ENCODE results near the gene ENOX1. TPM values are rescaled to one million over a fixed set of nuclear protein-coding genes. Genes with fewer than 3 reads are reported as not detected.

Gene ENOX1
- total RNA-seq, 1 experiment from 2014 or later: 0.26 TPM

GRCh38 chr13:43787997-43788396 is 1.2 kb upstream of the ENOX1 start:
- H3K36me3 Mint-ChIP-seq: no peaks in the 10 kb centered on the region
- TF ChIP-seq CBFB (CRISPR knock-in tag; IDR thresholded peaks at IDR 0.05; ENCODE audit: low read depth) (no peak), ZNF423 (CRISPR knock-in tag; IDR thresholded peaks at IDR 0.05) (peak; percentile 54; the same call in 1 of the 2 replicates)
- H3K9me3 Mint-ChIP-seq: no peaks in the 10 kb centered on the region
- ATAC-seq (peak; percentile 8), DNase-seq (ENCODE audit: low spot score) (peak; percentile 20)
- peaks cover 19% of the 10 kb centered on the region for H3K4me1 Mint-ChIP-seq
- peaks cover 60% of the 10 kb centered on the region for H3K27me3 Mint-ChIP-seq (ENCODE audit: low read depth)
- CTCF ChIA-PET: interaction anchor here (0.6 to 2.8 kb wide), 2 partner anchors 17 to 362 kb away, joined by 3 to 17 read pairs; no protein-coding TSS in a partner anchor
- POLR2A ChIA-PET: interaction anchor here (0.6 kb wide), 2 partner anchors 338 to 649 kb away, joined by 4 to 7 read pairs; no protein-coding TSS in a partner anchor
- peak overlapping the region; percentile 72 for H3K4me3 Mint-ChIP-seq
- H3K27ac Mint-ChIP-seq: no peak overlapping the region

GRCh38 chr13:43787518-43787891 is 733 bp upstream of the ENOX1 start:
- TF ChIP-seq, protein P1, sequence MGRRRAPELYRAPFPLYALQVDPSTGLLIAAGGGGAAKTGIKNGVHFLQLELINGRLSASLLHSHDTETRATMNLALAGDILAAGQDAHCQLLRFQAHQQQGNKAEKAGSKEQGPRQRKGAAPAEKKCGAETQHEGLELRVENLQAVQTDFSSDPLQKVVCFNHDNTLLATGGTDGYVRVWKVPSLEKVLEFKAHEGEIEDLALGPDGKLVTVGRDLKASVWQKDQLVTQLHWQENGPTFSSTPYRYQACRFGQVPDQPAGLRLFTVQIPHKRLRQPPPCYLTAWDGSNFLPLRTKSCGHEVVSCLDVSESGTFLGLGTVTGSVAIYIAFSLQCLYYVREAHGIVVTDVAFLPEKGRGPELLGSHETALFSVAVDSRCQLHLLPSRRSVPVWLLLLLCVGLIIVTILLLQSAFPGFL (CRISPR knock-in tag; IDR thresholded peaks at IDR 0.05; ENCODE audit: borderline replicate concordance): no peak
- no peak for TF ChIP-seq IRF1 (CRISPR knock-in tag; IDR thresholded peaks at IDR 0.05)
- TF ChIP-seq ZNF317 (CRISPR knock-in tag; IDR thresholded peaks at IDR 0.05; ENCODE audit: borderline replicate concordance, low read depth): no peak
- TF ChIP-seq EMX1 (CRISPR knock-in tag; IDR thresholded peaks at IDR 0.05): no peak
- TF ChIP-seq ZNF263 (CRISPR knock-in tag; IDR thresholded peaks at IDR 0.05; ENCODE audit: low read depth): no peak
- no peak for TF ChIP-seq ATF3 (CRISPR knock-in tag; conservative IDR thresholded peaks at IDR 0.05)
- TF ChIP-seq FOXP1 (CRISPR knock-in tag; IDR thresholded peaks at IDR 0.05; ENCODE audit: borderline replicate concordance): no peak
- TF ChIP-seq, protein P2, sequence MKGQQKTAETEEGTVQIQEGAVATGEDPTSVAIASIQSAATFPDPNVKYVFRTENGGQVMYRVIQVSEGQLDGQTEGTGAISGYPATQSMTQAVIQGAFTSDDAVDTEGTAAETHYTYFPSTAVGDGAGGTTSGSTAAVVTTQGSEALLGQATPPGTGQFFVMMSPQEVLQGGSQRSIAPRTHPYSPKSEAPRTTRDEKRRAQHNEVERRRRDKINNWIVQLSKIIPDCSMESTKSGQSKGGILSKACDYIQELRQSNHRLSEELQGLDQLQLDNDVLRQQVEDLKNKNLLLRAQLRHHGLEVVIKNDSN (CRISPR knock-in tag; IDR thresholded peaks at IDR 0.05): no peak
- no peak overlapping the region for H3K27ac Mint-ChIP-seq
- DNase-seq (ENCODE audit: low spot score) (no peak), ATAC-seq (peak; percentile 2; the same call in 1 of the 2 replicates)
- no peaks in the 10 kb centered on the region for H3K36me3 Mint-ChIP-seq
- H3K27me3 Mint-ChIP-seq (ENCODE audit: low read depth): peaks cover 65% of the 10 kb centered on the region
- H3K9me3 Mint-ChIP-seq: no peaks in the 10 kb centered on the region
- POLR2A ChIA-PET: no interaction called here
- H3K4me1 Mint-ChIP-seq: peaks cover 19% of the 10 kb centered on the region
- peak overlapping the region; percentile 72 for H3K4me3 Mint-ChIP-seq
- CTCF ChIA-PET: interaction anchor here (1.3 to 2.8 kb wide), 2 partner anchors 18 to 484 kb away, joined by 4 to 17 read pairs; no protein-coding TSS in a partner anchor

GRCh38 chr13:43786472-43786765 is 353 bp downstream of the ENOX1 start:
- H3K27me3 Mint-ChIP-seq (ENCODE audit: low read depth): peaks cover 76% of the 10 kb centered on the region
- H3K4me3 Mint-ChIP-seq: peak overlapping the region; percentile 85
- DNase-seq (ENCODE audit: low spot score) (no peak), ATAC-seq (no peak)
- ChIA-PET CTCF (interaction anchor here (1.1 to 2.8 kb wide), 3 partner anchors 19 to 483 kb away, joined by 3 to 17 read pairs (median 4); no protein-coding TSS in a partner anchor), POLR2A (interaction anchor here (0.7 kb wide), 1 partner anchor 210 kb away, joined by 3 read pairs; no protein-coding TSS in a partner anchor)
- H3K27ac Mint-ChIP-seq: no peak overlapping the region
- TF ChIP-seq SMAD3 (CRISPR knock-in tag; IDR thresholded peaks at IDR 0.05; ENCODE audit: borderline replicate concordance): no peak
- TF ChIP-seq EMX1 (CRISPR knock-in tag; IDR thresholded peaks at IDR 0.05): no peak
- no peak for TF ChIP-seq NR3C1 (CRISPR knock-in tag; conservative IDR thresholded peaks at IDR 0.05; ENCODE audit: low read depth)
- no peak for TF ChIP-seq TCF7 (CRISPR knock-in tag; IDR thresholded peaks at IDR 0.05; ENCODE audit: low read depth)
- TF ChIP-seq, protein P3, sequence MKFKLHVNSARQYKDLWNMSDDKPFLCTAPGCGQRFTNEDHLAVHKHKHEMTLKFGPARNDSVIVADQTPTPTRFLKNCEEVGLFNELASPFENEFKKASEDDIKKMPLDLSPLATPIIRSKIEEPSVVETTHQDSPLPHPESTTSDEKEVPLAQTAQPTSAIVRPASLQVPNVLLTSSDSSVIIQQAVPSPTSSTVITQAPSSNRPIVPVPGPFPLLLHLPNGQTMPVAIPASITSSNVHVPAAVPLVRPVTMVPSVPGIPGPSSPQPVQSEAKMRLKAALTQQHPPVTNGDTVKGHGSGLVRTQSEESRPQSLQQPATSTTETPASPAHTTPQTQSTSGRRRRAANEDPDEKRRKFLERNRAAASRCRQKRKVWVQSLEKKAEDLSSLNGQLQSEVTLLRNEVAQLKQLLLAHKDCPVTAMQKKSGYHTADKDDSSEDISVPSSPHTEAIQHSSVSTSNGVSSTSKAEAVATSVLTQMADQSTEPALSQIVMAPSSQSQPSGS (CRISPR knock-in tag; IDR thresholded peaks at IDR 0.05; ENCODE audit: borderline replicate concordance, low read depth): no peak
- no peak for TF ChIP-seq E2F4 (CRISPR knock-in tag; IDR thresholded peaks at IDR 0.05; ENCODE audit: borderline replicate concordance, low read depth)
- TF ChIP-seq ZBTB43 (CRISPR knock-in tag; IDR thresholded peaks at IDR 0.05): no peak
- peaks cover 19% of the 10 kb centered on the region for H3K4me1 Mint-ChIP-seq
- H3K9me3 Mint-ChIP-seq: no peaks in the 10 kb centered on the region
- no peaks in the 10 kb centered on the region for H3K36me3 Mint-ChIP-seq
